ENCODE data around the gene KIF7.

DNA sequence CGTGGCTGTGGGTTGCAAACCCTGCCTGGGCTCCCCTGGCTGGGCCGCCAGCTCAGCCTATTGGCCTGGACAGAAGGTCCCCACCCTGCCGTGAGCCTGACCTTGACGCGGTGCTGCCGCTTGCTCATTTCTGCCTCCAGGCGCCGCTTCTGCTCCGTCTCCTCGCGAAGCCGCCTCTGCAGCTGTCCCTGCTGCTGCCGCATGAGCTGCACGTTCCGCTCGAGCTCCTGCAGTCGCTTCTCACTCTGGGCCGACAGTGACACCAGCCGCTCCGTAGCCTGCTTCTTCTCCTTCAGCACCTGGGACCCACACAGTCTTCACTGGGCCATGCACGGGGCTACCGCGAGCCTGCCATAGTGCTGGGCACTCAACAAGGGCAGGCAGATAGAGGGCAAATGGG, 21.7 kb downstream of the KIF7 start:
- TF ChIP-seq CHD1 (IDR thresholded peaks at IDR 0.05; ENCODE audit: low read depth, low read length) (no peak), CEBPB (IDR thresholded peaks at IDR 0.05; ENCODE audit: low read depth, low read length) (no peak), RAD21 (IDR thresholded peaks at IDR 0.05; ENCODE audit: low read length) (no peak), MAZ (IDR thresholded peaks at IDR 0.05; ENCODE audit: borderline replicate concordance, low read depth, low read length) (no peak), POLR2A (IDR thresholded peaks at IDR 0.05; ENCODE audit: low read depth, low read length) (no peak)
- TF ChIP-seq, protein P1, sequence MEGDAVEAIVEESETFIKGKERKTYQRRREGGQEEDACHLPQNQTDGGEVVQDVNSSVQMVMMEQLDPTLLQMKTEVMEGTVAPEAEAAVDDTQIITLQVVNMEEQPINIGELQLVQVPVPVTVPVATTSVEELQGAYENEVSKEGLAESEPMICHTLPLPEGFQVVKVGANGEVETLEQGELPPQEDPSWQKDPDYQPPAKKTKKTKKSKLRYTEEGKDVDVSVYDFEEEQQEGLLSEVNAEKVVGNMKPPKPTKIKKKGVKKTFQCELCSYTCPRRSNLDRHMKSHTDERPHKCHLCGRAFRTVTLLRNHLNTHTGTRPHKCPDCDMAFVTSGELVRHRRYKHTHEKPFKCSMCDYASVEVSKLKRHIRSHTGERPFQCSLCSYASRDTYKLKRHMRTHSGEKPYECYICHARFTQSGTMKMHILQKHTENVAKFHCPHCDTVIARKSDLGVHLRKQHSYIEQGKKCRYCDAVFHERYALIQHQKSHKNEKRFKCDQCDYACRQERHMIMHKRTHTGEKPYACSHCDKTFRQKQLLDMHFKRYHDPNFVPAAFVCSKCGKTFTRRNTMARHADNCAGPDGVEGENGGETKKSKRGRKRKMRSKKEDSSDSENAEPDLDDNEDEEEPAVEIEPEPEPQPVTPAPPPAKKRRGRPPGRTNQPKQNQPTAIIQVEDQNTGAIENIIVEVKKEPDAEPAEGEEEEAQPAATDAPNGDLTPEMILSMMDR (conservative IDR thresholded peaks at IDR 0.05; ENCODE audit: low read depth, low read length) = no peak
